Measurements from ENCODE around the gene TCF7L2.

Gene TCF7L2

GRCh38 chr10:113128450-113129070 lies 178.5 kb downstream of the TCF7L2 start:
- Histone ChIP-seq H3K27me3 (replicated peaks; ENCODE audit: control insufficient read depth, insufficient read depth, low read length) (no peaks in the 10 kb centered on the region; the same call in 1 of the 2 replicates), H3K4me3 (replicated peaks; ENCODE audit: low read depth, low read length) (no peak overlapping the region), H3K36me3 (ENCODE audit: control insufficient read depth, insufficient read depth, low read length) (no peaks in the 10 kb centered on the region)
- no peak for DNase-seq (ENCODE audit: extremely low read depth, insufficient read length)
- TF ChIP-seq CTCF (IDR thresholded peaks at IDR 0.05; ENCODE audit: insufficient read depth, low read length, poor library complexity, severe bottlenecking) = no peak

- TF ChIP-seq CTCF (IDR thresholded peaks at IDR 0.05; ENCODE audit: insufficient read depth, low read length, poor library complexity, severe bottlenecking) = no peak
- no peaks in the 10 kb centered on the region for H3K36me3 ChIP-seq (ENCODE audit: control insufficient read depth, insufficient read depth, low read length)
Measured at GRCh38 chr10:113129117-113129516, 179.1 kb downstream of the TCF7L2 start.

GRCh38 chr10:113130014-113130641 lies 180.1 kb downstream of the TCF7L2 start:
- H3K36me3 ChIP-seq (ENCODE audit: control insufficient read depth, insufficient read depth, low read length) = no peaks in the 10 kb centered on the region
- no peak overlapping the region for H3K4me3 ChIP-seq (replicated peaks; ENCODE audit: low read depth, low read length)
- TF ChIP-seq CTCF (IDR thresholded peaks at IDR 0.05; ENCODE audit: insufficient read depth, low read length, poor library complexity, severe bottlenecking) = no peak
- no peaks in the 10 kb centered on the region; the same call in 1 of the 2 replicates for H3K27me3 ChIP-seq (replicated peaks; ENCODE audit: control insufficient read depth, insufficient read depth, low read length)
- no peak for DNase-seq (ENCODE audit: extremely low read depth, insufficient read length)

More at GRCh38 chr10:113129117-113129516, 179.1 kb downstream of the TCF7L2 start:
- DNase-seq (ENCODE audit: extremely low read depth, insufficient read length) = no peak
- H3K27me3 ChIP-seq (replicated peaks; ENCODE audit: control insufficient read depth, insufficient read depth, low read length) = no peaks in the 10 kb centered on the region; the same call in 1 of the 2 replicates
- no peak overlapping the region for H3K4me3 ChIP-seq (replicated peaks; ENCODE audit: low read depth, low read length)

GRCh38 chr10:113131613-113132261 lies 181.7 kb downstream of the TCF7L2 start:
- no peak overlapping the region for H3K4me3 ChIP-seq (replicated peaks; ENCODE audit: low read depth, low read length)
- DNase-seq (ENCODE audit: extremely low read depth, insufficient read length) = no peak
- TF ChIP-seq CTCF (IDR thresholded peaks at IDR 0.05; ENCODE audit: insufficient read depth, low read length, poor library complexity, severe bottlenecking) = no peak
- H3K27me3 ChIP-seq (replicated peaks; ENCODE audit: control insufficient read depth, insufficient read depth, low read length) = no peaks in the 10 kb centered on the region; the same call in 1 of the 2 replicates
- H3K36me3 ChIP-seq (ENCODE audit: control insufficient read depth, insufficient read depth, low read length) = no peaks in the 10 kb centered on the region

- no peak for TF ChIP-seq CTCF (IDR thresholded peaks at IDR 0.05; ENCODE audit: insufficient read depth, low read length, poor library complexity, severe bottlenecking)
- DNase-seq (ENCODE audit: extremely low read depth, insufficient read length) = no peak
- Histone ChIP-seq H3K27me3 (replicated peaks; ENCODE audit: control insufficient read depth, insufficient read depth, low read length) (no peaks in the 10 kb centered on the region; the same call in 1 of the 2 replicates), H3K36me3 (ENCODE audit: control insufficient read depth, insufficient read depth, low read length) (no peaks in the 10 kb centered on the region), H3K4me3 (replicated peaks; ENCODE audit: low read depth, low read length) (no peak overlapping the region)
Measured at GRCh38 chr10:113132591-113133121, 182.6 kb downstream of the TCF7L2 start.
